ENCODE results near the gene CFL1. TPM values are rescaled to one million over a fixed set of nuclear protein-coding genes. Genes with fewer than 3 reads are reported as not detected.

Gene CFL1
- total RNA-seq, 1 donor, result 1,115 TPM

GRCh38 chr11:65899356-65900124 is 41.6 kb upstream of the CFL1 start:
- DNase-seq (ENCODE audit: low read depth), result peak; percentile 82
- peak overlapping the region; percentile 84 for H3K4me3 ChIP-seq (ENCODE audit: low read depth, low read length)
- no peak for TF ChIP-seq CTCF (IDR thresholded peaks at IDR 0.05; ENCODE audit: insufficient read depth, low read depth, low read length)

GRCh38 chr11:65898656-65899355 is 40.8 kb upstream of the CFL1 start:
- peak overlapping the region; percentile 84 for H3K4me3 ChIP-seq (ENCODE audit: low read depth, low read length)
- no peak for DNase-seq (ENCODE audit: low read depth)
- no peak for TF ChIP-seq CTCF (IDR thresholded peaks at IDR 0.05; ENCODE audit: insufficient read depth, low read depth, low read length)

- no peak for TF ChIP-seq CTCF (IDR thresholded peaks at IDR 0.05; ENCODE audit: insufficient read depth, low read depth, low read length)
- no peak overlapping the region for H3K4me3 ChIP-seq (ENCODE audit: low read depth, low read length)
- DNase-seq (ENCODE audit: low read depth), result no peak
Measured at GRCh38 chr11:65897020-65897471, 39.1 kb upstream of the CFL1 start.

GRCh38 chr11:65896034-65896999 is 38.3 kb upstream of the CFL1 start:
- no peak for TF ChIP-seq CTCF (IDR thresholded peaks at IDR 0.05; ENCODE audit: insufficient read depth, low read depth, low read length)
- H3K4me3 ChIP-seq (ENCODE audit: low read depth, low read length), result no peak overlapping the region
- no peak for DNase-seq (ENCODE audit: low read depth)

GRCh38 chr11:65895482-65895981 is 37.6 kb upstream of the CFL1 start:
- no peak for TF ChIP-seq CTCF (IDR thresholded peaks at IDR 0.05; ENCODE audit: insufficient read depth, low read depth, low read length)
- H3K4me3 ChIP-seq (ENCODE audit: low read depth, low read length), result no peak overlapping the region
- no peak for DNase-seq (ENCODE audit: low read depth)

- no peak for TF ChIP-seq CTCF (IDR thresholded peaks at IDR 0.05; ENCODE audit: insufficient read depth, low read depth, low read length)
- DNase-seq (ENCODE audit: low read depth), result no peak
- no peak overlapping the region for H3K4me3 ChIP-seq (ENCODE audit: low read depth, low read length)
Measured at GRCh38 chr11:65894034-65894591, 36.1 kb upstream of the CFL1 start.
